Germinal center (tissue), 1 donor: ENCODE measurements around the gene MVB12B.

Experiments
- DNase-seq: peaks from one replicate; pipeline ENCODE4 v3.0.0; 2012; ENCODE audit warnings: mixed read lengths, low spot score

Gene MVB12B

DNA sequence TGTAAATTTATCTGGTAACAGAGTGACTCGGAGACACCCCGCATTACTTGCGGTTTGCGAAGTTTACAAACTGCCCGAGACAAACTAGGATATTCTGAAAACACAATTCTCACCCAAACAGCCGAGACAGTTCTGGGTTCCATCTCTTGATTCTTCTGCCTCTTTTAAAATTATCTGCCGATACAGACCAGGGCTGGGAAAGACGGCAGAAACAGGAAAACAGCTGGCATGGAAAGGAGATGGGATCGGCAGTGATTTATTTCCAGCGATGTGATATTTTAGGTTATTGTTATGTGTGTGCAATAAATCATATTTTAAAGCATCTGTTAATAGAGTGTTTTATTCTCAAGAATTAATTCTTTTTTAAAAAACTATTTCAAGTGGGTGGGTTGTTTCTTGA, 193.8 kb downstream of the MVB12B start:
- no peak for DNase-seq

DNA sequence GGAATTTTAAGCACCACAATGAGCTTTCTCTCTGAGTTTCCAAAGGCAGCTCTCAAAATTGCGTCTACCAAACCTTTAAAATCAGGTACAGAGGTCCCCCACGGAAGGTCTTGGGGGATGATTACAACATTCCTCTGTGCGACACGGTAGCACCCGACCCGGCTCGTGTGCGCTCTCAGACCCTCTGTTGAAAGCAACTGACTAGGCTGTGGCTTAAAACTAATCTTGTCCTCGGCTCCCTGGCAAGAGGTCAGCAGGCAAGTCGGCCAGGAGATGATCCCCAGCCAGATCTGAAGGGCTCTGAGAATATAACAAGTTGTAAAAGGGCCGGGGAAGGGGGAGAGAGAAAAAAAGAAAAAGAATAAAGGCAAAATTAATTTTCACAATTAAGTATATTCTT, 194.5 kb downstream of the MVB12B start:
- no peak for DNase-seq

DNA sequence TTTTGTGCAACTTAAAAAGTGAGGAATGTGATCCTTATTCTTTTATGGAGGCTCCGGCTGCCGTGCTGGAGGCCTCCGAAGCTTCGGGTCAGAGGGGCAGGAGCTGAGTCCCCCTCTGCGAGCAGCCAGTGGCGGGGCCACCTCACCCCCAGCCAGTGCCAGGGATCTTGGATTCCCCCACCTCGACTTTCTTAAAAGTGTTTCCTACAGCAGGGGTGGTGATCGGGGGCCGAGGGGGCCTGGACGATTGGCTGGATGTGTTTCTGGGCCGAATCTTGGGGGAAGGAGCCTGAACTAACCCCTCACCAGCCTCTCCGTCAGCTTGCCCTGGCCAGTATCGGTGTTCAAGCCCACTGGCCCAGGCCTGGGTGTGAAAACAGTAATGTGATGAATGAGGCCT, 194.9 kb downstream of the MVB12B start:
- no peak for DNase-seq

DNA sequence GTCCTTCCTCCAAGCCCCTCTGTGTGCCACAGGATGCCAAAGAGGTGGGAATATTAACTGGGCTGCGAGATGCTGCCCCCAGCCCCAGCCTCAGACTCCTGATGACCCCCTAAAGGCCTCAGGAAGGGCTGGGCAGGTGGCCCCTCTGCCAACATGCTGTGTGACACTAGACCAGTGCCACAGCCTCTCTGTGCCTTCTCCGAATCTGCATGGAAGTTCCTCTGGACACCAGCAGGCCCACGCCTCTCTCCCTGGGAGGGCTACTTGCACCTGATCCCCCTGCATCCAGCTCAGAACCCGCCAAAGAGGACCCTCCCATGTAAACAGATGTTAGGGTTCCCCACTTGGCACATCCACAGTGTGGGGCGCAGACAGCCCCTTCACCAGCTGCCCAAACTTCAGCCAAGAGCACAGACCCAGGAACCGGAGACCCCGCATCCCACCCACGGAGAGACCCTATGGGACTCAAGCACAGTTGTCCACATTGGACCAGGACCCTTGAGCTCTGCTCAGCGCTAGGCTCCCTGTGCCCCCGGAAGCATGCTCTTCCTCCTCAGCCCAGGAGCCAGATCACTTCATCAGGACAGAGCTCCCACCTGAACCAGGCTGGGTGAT, 195.5 kb downstream of the MVB12B start:
- no peak for DNase-seq

DNA sequence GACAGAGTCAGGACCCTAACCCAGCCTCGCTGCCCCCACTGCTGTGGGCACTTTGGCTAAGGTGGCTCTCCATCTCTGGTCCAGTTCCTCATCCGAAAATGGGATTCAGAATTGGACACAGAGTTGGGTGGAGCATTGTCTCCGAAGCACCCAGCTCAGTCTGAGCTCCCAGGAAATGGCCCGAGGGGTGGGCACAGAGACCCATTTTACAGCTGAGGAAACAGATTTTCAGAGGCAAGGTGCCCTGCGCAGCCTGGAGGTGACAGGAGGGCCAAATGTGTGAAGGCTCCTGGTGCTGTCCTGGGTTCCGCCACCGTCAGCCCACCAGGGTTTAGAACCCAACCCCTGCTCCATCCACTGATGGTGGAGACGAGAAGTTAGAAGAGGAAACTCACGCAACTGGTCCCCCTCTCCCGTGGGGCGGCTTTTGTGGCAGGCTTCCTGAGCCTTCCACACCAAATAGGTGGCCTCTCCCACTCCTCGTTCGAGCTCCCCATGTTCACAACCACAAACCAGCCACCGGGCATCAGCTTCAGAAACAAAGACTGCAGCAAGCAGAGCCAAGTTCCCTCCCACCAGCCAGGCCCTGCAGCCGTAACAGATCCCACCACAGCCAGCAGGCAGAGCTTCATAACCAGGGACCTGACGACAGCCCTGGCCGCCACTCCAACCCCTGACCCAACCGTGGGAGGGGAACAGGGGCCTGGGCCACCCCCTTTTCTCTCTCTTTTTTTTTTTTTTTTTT, 196.2 kb downstream of the MVB12B start:
- DNase-seq: no peak

DNA sequence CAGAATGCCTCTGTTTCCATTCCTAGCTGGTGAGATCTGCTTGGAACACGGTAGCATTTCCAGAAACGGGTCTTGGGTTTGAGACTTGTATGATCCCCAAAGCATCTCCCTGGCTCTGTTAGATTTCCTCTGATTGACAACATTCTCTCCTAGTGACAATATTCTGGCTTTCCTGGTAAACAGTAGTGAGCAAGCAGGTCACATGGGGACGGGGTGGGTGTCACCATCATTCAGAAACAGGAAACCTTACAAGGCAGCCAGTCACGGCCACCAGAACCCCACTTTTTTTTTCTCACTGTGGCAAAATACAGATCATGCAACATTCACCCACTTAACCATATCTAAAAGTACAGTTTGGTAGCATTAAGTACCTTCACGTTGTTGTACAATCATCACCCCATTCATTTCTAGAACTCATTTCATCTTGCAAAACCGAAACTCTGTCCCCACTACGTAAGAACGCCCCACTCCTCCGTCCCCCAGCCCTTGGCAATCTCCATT, 197.0 kb downstream of the MVB12B start:
- DNase-seq: no peak

DNA sequence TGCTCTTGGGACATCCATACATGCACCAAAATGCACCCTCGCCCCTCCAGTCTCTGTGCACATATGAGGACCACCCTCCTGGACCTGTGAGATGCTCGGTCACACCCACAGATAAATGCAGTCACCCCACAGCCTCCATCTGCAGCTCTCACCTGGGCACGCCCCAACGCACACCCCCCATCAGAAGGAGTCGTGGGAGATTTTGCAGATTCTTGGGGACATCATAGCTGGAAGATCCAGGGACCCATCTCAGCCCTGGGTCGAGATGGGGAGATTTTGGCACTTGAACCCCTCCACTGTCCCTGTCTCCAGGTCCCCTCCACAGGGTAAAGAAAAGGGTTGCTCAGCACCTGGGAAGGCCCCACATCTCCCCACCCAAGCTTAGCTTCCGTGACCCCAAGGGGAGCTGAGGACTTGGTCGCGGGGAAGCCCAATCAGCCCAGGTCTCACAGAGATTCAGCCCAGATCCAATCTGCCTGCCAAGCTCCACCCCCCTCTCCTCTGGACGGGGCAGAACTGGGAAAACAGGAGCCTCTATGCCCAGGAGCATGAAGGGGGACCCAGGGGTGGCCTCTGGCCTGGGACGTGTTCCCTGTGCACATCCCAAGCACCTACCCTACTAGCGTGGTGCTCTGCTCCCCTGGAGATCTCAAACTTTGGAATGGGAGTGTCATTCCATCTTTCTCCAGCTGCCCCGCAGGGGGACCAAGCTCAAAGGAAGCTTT, 197.9 kb downstream of the MVB12B start:
- DNase-seq: no peak

DNA sequence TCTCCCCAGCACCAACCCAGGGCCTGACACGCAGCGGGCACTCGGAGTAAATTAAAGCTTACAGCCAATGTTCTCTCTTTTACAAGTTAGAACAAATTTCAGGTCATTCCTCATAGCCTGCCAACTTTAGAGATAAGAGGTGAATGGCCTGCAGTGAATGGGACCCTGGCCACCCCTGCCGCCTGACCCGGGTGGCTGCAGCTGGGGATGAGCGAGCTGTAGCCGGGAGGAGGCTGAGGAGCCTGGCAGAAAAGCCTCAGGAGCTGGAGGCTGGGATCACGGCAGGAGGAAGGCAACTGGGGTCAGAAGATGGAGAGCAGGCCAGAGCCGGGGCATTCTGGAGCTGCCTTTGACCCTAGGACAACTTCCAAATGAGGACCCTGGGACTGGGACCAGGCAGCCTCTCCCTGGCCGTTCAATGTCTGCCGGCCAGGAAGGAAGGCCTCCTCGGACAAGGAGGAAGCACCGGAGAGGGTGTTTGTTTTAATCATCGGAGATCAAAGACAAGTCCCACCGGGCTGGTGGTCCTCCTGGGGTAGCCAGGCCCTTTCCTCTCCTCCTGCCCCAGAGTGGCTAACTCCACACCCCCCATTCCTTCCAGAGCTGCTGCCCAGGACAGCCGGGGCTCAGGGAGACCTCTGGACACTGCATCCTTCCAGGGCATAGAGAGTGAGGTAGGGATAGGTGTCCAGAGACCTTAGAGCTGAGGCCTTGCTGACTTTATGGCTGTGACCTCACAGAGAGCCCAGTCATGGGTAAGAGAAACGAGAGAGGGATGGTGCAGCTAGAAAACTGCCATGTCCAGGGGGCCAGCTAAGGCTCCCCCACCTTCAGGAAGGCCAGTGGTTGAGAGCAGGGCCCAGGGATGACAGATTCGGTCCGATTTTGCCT, 199.8 kb downstream of the MVB12B start:
- DNase-seq: no peak

DNA sequence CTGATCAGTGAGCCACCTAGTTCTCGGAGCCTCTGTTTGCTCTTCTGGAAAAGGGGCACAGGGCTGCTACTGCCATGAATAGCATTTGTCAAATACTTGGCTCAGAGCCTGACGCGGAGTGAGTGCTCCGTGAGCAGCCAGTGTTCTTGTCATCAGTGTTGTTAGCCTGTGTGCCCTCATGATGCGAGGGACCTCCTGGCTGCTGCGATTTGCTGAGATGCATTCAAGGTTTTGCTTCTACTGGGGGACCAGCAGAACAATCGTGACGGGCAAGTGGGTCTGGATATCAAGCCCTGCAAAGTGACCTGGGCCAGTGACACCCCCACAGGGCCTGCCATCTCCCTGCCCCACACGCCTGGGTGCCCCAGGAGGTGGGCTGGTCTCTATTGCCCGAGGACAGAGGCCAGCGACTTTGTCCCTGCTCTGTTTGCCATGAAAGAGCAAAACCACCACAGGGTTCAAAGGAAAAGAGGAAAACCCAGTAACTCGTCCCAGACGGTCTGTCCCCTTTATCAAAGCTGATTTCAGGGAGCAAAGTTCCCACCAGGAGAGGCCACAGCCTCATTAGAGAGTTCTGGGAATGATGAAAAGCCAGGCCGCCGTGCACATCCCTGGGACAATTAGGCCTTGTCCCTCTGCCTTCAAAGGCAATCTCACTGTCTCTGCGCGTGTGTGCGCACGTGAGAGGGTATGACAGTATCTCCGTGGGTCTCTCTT, 200.6 kb downstream of the MVB12B start:
- no peak for DNase-seq

DNA sequence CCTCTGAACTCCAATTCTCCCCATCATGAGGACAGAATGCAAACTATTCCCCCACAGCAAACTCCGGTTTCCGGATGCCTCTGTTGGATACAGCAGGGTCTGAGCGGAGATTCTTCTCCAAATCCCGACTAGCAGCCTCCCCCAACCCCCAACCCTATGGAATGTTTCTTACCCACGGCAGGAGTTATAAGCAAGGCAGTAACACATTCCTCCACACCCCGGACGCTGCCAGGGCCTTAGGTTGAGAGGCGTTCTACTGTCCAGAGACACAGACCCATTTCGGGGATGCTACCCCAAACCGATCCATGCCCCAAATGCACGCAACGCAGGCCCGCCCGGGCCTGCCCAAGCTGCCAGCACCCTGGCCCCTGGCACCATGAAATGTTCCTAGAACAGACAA, 201.5 kb downstream of the MVB12B start:
- DNase-seq: no peak

DNA sequence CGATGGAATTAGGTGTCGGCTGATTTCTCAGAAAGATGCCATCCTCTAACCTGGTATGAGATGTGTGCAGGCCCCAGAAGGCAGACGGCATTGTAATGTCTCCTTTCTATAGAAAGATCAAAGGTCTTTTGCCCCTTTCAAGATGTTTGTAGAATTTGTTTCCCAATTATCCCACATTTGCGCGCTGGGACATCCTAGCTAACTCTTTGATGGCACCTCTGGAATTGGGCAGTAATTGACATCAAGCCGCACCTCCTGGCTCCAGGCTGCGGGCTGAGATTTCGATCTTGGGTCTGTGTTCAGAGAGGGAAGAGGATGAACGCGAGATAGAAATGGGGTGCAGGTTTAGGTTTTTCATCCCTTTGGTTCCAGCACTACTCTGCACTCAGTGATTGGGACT, 202.3 kb downstream of the MVB12B start:
- no peak for DNase-seq

DNA sequence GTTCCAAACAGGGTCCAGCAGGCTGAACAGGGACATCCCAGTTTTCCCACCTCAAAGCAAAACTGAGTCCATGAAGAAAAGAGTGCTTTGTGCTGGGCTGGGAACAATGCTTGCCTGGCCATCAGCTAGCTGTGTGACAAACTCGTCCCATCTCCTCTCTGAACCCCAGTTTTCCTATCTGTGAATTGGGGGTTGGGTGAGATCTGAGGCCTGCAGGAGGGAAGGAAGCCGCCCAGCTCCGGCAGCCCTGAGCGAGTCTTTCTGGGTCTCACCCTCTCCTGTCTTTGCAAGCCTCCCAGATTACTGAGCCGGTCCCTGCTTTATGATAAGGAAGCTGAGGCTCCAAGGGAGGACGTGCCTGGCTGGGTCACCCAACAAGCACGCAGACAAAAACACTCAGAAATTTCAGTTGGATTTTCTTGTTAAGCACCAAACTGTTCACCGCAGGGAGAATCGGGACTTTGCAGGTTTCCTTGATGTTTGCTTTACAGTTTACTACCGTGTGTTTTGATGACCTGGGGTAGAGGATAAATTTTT, 204.5 kb downstream of the MVB12B start:
- DNase-seq: no peak

DNA sequence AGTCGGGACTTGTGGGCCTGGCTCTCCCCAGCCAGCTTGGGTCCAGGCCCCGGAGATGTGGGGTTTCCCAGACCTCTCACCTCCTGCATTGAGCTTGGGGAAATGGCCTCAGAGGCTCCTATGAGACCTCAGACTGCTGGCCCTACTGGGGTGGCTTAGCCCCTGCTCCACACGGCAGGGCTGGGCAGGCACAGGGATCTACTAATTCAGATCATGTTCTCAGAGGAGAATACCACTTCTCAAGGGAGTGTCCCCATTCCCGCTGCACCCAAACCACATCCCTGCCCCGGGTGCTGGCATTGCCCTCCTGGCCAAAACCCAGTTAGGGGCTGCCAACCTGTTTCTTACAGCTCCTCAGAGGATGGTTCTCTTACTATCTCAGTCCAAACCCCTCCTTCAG, 205.0 kb downstream of the MVB12B start:
- no peak for DNase-seq

DNA sequence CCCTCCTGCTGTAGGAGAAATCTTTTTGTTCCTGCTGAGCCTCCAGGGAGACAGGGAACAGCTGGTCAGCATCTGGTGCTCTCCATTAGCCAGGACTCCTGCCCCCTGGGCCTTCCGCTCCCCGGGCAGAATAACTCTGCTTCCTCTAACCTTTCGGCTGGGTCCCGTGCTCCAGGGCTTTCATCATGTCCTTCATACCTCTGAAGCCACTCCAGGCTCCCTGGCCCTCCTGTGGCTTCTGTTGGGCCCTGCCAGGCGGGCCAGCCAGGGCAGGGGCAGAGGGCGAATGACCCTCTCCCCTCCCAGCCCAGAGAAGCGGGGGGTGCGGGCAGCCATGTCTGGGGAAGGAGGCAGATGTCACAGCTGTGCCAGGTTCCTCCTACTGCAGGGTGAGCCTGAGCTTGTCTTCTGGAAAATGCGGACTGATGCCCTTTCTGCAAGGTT, 205.4 kb downstream of the MVB12B start:
- DNase-seq: no peak

DNA sequence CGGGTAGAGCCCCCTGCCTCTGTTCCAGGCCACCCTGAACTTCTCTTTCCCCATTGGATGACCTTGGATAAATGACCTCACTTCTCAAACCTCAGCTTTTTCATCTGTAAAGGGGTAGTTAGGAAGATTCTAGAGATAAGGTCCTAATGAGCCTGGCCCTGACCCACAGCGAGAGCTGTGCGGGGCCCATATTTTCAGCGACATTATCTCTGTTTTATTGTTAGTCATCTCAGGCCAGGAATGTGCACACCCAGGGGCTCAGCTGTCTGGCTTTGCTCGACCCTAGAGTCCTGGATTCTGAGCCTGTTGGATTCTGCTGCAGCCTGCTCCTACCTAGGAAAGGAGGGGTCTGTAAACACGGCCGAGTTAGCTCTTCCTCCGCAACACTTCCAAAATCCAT, 205.9 kb downstream of the MVB12B start:
- no peak for DNase-seq

DNA sequence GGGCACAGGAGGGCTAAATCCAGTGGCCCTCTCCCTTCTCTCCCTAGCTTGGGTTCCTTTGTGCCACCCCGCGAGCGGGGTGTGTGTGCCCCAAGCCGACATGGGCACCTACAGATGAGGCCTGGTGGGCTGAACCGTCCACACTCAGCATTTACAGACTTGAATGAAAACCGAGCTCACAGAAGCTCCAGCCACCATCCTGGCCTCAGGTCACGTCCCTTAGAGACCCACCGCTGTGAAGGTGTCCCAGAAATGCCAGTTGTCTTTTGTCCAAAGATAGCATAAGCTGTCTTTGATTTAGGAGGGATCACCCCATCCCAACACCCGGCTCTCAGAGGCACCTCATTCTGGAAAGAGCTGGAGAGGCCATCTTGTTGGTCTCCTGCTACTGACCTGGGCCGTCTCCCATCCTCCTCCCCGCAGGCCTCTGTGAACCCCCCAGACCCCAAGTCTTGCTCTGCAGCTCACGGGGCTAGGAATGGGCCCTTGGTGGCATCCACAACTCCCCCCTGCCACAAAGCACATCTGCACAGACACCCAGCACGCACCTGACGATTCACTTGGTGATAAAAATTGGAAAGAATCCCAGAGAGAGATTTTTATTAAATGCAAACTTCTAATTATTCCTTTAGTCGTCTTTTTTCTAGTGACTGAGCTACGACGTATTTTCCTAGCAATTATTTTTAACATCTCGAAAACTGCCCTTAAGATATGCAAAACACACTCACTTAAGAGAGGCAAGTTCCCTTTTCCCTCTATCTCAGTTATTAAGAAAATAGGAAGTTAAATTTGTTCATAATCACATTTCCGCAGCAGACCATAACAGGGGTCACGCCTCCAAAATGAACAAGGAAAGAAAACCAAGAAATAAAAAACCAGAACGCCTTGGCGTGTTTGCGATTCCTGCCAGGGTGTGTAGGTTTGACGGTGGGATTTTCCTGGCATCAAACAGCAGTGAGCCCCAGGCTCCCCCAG, 206.6 kb downstream of the MVB12B start:
- peak; percentile 87 for DNase-seq

DNA sequence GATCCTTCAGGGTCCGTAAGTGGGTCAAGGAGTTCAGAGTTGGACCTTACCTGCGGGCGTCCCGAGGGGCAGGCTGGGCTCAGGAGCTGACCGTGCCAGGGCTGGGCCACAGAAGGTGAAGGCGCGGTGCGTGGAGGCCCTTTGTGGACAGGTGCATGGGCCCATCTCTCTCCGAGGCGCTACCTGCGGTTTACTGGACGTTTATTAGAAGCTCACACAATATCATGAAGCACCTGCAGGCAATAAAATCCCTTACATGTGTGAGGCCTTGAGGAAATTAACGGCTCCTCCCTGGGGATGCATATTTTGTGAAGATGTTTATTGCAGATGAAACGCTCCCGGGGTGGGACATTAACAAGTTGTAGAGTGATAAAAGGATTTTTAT, 207.3 kb downstream of the MVB12B start:
- peak; percentile 49 for DNase-seq

DNA sequence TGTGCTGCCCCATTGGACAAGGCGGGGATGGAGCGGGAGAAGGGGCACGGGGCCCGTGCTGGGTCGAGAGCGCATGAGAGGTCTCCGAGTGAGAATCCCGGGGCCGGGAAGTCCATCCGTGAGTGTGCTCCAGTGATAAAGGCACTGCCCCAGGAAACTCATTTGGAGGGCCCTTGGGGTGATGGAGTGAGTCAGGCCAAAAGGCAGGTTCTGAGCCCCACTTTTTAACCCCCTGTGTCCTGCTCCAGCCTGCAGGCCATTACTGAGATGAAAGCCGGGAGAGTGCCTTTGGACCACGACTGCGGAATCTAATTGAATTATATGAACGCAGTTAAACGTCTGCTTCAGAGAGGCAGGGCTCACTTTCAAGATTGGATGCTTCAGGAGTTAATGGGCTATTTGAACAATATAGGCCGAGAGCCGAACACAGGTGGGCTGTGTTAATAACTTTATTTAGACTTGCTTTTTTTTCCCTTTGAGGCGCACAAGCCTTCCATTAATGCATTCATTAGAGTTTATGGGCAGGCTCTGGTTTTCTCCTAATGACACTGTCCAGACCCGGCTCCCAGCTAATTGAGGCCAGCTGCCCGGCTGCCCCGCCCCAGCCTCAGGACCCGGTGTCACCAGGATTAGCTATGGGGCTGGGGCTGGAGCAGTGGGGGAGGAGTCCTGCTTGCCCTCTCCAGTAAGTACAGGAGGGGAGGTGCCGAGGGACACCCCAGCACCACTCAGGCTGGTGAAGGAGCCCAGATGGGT, 208.0 kb downstream of the MVB12B start:
- DNase-seq: no peak

DNA sequence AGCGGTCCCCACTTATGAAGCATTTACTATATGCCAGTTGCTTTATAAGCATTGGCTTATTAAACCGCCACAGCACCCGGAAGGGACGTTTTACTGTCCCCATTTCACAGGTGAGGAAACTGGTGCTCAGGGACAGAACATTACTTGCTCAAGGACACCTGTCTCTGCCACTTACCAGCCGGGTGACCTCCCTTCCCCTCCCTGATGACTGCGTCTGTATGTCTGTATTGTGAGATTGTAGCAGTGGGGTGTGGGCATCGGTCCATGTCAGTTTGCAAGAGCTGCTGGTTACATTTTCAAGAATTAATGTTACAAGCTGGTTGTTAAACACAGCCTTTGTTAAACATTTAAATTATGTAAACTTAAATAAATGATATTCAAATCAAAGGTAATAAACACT, 209.5 kb downstream of the MVB12B start:
- DNase-seq: no peak
